Measurements from ENCODE around the gene SPCS2.
A peak's percentile ranks its signal among the peaks of the same experiment; 100 is the strongest.
"Not testable (repeated sequence)": the region's sequence is repeated elsewhere in the genome, so short reads cannot be mapped to it uniquely, and the experiment has no call there.

SPCS2 gene

DNA sequence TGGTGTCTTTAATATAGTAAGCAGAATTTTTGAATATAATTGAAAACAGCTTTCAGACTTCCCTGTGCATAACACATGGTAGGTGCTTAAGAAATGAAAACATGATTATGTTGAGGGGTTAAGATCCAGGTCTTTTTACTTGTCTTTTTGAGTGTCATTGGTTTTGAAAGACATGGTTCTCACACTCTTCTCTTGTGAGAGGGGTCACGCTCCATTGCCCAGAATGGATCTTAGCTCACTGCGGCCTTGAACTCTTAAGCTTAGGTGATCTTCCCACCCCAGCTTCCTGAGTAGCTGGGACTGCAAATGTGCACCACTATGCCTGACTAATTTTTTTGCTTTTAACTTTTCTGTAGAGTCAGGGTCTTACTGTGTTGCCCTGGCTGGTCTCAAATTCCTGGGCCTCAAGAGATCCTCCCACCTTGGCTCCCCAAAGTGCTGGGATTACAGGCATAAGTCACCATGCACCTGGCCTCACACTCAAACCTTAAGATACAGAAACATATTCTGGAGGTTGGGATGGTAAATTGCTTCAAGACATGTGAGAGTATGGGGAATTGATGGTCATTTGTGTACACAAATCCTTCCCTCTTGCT lies 1.4 kb downstream of the SPCS2 start:
- no peak for DNase-seq

DNA sequence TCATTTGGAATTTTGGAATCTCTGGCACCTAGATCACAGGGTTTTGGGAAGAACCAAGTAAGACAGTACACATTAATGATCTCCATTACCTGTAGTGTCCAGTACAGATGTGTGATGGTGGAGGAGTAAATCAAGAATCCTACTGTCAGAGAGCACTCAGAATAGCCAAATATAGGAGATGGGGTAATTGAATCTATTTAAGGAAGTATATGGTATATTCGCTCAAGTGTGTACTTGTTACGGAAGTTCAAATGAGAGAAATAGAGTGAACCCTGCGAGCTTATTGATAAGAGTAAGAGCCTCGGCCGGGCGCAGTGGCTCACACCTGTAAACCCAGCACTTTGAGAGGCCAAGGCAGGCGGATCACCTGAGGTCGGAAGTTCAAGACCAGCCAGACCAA lies 2.2 kb downstream of the SPCS2 start:
- no peak for DNase-seq

DNA sequence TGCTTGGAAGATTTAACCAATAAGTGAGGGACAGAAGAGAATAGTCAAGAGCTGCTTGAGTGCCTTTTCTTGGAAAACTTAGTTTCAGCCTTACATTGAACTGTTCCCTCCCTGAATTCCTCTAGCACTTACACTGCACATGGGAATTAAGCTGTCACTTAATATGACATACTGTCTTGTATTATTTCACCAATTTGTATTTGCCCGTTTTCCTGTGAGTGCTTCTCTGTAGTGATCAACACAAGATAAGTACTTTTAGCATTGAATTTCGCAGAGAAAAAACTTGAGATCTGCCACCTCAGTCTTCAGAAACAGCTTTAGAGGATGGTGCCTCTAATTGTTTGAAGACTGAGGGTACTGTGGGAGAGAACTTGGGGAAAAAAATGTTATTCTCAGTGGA lies 3.7 kb downstream of the SPCS2 start:
- DNase-seq: no peak

DNA sequence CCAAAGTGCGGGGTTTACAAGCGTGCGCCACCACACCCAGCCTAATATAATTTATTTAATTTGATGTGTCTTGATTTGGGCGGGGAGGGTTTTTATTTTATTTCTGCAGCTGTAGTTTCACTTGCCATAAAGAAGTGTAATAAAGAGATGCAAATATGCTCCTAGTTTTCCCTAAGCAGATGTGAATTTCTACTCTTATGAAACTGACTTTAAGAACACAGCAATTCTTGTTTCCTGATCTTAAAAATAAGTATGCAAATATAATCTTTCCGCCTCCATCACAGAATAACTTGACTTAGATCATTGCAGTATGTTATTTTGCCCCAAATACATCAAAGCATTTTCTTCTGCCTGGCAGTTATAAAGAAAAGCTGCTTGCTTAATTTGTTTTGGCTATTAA lies 4.4 kb downstream of the SPCS2 start:
- DNase-seq: no peak

DNA sequence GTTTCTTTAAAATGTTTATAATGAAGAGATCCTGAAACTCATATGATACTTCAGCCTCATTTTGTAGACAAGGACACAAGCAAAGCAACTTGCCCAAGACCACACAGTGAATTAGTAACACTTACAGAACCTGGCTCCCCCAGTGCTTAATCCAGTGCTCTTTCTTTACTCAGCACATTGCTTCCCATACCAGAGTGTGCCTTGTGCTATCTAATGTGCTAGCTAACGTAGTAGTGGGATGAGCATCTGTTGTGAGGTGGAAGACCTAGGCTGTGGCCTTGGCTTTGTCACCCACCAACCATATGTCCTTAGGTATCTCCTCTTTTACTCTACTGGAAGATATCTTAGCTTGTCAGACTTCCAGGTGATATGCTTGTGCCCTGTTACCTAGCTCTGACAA lies 5.1 kb downstream of the SPCS2 start:
- no peak for DNase-seq

DNA sequence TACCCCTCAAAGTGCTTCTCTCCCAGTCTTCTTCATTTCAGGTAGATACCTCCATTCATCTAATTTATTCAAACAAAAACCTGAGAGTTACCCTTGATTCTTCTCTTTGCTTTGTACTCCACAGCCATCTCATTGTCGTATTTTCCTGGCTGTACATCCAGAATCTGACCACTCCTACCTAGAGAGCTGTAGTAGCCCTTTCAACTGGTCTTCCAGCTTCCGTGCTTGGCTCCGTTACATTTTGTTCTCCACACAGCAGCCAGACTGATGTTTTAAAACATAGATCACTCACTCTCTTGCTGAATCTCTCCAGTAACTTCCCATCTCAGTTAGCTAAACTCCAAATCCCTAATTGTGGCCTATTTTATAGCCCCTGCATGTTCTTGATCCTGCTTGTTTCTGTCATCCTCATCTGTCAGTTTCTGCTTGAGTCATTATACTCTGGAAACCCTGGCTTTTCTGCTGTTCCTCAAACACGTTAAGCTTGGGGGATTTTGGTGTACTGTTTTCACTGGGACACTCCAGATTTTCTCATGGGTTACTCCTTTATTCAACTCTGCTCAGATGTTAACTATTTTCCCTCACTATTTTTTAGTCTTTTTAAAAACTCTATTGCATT lies 7.4 kb downstream of the SPCS2 start:
- DNase-seq: no peak

DNA sequence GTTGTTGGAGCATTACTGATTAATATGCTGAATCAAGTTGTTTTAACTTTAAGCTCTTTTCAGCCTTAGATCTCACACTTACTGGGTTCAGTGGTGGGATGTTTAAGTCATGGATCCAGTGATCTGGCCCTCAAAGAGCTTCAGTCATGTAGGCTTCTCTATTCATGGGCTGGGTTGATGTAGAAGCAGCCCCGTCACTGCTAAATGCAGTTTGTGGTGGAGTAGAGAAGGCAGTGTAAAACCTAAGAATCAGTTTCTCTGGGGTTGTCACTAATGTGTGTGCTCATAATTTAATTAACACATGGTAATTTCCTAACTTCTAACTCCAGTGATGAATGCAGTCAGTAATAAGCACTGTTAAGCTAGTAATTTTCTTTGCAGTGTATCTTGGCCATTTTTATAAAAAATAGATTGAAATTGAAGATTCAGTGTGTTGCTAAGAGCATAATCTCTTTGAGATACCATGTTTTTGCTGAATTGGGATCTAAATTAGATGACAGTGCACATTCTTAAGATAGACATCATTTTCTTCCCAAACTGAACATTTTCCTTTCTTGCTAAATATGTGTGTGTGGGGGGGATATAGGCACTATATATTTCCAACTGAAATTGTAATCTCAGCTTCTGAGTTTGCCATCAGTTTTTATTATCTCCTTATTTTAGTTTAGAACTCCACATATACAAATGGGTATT lies 9.0 kb downstream of the SPCS2 start:
- DNase-seq: no peak

DNA sequence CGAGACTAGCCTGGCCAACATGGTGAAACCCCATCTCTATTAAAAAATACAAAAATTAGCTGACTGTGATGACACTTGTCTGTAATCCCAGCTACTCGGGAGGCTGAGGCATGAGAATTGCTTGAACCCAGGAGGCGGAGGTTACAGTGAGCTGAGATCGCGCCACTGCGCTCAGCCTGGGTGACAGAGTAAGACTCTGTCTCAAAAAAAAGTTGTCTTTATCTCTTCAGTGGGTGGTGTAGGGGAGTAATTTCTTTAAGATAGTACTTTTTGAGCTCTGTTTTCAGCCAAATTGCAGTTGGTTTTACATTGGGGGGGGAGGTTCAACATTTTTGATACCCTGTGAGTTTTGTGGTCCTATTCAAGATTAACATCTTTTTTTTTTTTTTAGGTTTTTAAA lies 11.1 kb downstream of the SPCS2 start:
- DNase-seq: not testable (repeated sequence)

DNA sequence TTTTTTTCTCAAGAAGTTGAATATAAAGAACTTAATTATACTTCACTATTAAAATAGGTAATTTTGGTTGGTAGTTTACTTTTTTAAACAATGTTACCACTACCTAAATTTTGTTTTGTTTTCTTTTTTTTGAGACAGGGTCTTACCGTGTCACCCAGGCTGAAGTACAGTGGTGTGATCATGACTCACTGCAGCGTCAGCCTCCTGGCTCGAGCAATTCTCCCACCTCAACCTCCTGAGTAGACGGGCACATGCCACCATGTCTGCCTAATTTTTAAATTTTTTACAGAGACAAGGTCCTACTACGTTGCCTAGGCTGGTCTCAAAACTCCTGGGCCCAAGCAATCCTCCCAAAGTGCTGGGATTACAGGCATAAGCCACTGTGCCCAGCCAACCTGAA lies 17.6 kb downstream of the SPCS2 start:
- DNase-seq: no peak

DNA sequence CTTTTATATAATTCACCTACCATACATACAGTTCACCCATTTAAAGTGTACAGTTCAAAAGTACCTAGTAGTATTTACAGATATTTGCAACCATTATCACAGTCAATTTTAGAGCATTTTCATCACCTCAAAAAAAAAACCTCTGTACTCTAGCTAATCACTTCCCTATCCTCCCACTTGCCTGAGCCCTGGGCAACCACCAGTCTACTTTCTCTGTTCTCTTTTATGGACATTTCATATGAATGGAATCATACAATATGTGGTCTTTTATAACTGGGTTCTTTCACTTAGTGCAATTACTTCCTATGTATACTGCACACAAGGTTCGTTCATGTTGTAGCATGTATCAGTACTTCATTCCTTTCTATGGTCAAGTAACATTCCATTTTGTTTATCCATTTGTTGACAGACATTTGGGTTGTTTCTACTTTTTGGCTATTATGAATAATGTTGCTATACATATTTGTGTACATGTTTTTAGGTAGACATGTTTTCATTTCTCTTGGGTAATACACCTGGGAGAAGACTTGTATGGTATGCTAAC lies 21.9 kb downstream of the SPCS2 start:
- no peak for DNase-seq

DNA sequence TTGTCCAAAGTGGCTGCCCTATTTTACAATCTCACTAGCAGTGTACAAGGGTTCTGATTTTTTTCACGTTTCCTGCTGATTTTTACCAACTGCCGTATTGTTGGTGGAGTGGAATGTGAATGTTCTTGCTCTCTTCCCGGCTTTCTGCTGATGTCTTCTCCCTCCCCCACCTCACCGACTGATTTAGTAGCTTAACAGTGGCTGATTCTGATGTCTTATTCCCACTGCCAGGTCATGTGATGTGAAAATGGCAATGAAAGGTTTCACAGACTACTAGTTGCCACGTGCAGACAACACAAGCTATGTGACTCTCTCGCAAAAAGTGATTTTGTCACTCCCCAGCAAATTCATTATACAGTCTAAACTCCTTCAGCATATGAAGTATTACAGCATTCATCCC lies 22.4 kb downstream of the SPCS2 start:
- no peak for DNase-seq

DNA sequence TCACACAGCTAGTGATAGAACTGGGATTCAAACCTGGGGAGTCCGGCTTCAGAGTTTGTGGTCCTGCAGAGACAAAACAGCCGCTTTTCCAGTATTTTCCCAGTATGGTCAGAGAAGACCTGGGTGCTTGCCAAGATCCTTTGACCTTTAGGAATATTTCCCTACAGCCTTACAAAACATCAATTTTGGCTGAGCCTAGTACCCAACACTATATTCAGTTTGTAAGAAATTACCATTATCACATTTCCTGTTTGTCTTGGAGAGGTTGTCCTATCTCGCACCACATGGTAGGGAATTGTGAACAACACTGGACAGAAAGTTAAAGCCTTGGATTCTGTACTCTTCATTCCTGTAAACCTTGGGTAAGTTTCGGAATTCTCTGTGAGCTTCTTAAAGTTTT lies 29.0 kb downstream of the SPCS2 start:
- no peak for DNase-seq

DNA sequence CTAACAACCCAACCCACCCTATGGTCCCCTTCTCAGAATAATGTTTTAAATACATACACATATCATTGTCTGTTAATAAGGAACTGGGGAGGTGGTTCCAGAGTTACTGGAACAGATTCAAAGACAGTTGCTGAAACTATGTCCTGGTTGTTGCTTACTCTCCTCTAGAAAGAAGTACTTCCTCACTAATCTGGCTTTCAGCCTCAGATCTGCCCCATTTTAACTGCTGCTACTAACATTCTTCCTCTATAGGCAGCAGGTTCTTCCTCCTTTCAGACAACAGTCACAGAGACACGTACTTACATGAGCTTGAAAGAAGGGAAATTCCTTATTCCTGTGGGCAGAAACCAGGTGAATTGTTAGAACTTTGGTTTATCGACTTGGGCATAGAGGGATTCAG lies 31.6 kb downstream of the SPCS2 start:
- DNase-seq: no peak

DNA sequence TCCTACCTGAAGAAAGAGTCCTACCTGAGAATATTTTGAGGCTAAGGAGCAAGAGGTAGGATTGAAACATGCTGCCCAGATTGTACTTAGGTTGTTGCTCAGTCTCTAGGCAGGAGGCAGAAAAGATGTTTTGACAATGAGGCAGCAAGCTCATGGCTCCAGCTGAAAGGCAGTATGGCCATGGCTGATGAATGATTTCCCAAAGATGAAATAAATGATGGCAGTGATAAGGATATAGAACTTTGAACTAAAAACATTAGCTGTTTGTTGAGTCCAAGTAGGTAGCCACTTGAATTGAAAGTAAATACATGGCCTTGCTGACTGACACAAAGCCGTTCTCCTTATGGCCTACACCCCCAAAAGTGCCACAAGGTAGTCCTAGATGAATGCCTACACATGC lies 32.8 kb downstream of the SPCS2 start:
- DNase-seq: no peak

DNA sequence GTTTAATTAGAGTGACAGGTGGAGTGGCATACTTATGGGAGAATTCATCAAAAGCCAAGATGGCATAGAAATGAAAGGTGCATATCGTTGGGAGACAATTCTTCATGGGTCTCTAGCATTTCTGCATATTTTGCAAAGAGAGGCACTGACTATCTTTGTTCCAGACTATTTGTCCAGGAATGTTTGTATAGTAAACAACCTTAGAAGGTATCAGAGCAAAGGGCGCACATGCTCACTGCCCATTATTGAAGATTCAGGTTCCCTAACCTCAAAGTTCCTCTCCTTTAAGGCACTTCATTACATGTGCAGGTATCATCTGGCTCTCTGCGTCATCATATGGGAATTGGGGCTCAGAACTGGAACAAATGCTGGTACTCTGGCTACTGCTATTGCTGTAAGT lies 35.0 kb downstream of the SPCS2 start:
- DNase-seq: no peak

DNA sequence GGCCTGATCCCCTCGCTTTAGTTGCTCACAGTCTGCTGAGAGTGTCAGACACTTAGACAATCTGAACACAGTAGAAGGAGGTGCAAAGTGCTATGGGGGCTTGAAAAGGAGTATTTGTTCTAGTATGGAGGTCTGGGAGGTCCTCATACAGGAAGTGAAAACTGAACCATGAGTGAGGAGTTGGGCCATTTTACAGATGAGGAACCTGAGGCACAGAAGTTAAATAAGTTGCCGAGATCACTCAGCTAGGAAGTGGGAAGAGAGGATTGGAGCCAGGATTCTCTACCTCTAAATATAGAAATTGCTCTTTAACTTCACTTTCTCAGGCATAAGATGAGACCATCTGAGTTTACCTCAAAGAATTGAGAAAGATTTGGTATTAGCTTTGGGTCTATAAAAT lies 35.7 kb downstream of the SPCS2 start:
- DNase-seq: no peak

DNA sequence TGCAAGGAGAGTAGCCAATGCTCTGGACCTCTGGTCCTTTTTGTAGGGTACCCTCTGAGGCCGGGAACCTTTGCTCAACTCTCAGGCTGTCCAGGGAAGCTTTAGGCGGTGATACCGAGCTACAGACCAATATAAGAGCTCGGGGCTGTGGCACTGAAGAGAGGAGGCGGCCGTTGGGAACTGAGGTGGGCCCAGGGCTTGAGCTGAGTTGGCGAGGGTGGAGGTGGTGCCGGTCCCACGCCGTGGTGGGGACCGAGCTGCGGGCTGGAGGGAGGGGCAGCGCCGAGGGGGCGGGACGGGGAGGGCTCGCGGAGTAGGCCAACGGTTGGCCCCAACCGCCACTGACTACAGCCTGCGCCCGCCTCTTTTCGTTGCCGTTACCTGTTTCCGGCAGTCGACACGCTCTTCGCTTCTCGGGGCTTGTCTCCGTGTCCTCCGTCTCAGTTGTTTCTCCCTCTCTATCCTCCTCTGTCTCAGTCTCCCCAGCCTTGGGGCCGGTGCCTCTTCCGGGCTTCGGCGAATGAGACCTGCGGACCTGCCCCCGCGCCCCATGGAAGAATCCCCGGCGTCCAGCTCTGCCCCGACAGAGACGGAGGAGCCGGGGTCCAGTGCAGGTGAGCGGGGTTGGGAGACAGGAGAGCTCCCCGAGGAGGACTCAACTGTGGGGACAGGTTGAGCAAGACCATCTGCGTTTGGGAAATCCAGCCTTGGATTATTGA lies 39.6 kb downstream of the SPCS2 start, which contains the start of gene NEU3:
Gene NEU3, plus strand, starts transcription at position 393 of the 719 bp plus-strand sequence. Its CDS starts 128 bp downstream, at position 521.
- peak; percentile 94 for DNase-seq

DNA sequence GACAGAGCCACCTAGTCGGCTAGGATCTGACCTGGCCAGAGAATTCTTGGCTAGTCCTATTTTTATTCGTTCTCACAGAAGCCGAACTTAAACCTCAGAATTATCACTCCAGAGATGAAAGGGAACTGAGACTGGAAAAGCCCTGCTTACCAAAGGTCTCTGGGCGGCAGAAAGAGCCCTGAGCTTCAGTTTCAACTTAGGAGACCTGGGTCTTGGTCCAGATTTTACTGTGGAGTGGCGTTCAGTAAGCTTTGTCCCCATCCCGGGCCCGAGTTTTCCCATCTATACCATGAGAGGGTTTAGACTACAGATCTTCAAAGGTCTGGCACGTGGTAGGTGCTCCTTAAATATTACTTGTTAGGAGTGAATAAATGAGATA lies 40.2 kb downstream of the SPCS2 start:
- DNase-seq: no peak

DNA sequence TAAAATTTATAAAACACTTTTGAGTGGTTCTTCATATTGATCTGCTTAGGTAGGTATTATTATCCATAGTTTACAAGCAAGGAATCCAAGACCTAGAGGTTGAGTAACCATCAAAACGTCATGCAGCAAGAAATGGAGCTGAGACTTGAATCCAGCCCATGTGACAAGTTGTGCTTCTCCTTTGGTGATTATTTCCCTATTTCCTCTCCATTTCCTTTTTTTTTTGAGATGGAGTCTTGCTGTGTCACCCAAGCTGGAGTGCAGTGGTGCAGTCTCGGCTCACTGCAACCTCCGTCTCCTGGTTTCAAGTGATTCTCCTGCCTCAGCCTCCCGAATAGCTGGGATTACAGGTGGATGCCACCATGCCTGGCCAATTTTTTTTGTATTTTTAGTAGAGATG lies 41.1 kb downstream of the SPCS2 start:
- DNase-seq: not testable (repeated sequence)

DNA sequence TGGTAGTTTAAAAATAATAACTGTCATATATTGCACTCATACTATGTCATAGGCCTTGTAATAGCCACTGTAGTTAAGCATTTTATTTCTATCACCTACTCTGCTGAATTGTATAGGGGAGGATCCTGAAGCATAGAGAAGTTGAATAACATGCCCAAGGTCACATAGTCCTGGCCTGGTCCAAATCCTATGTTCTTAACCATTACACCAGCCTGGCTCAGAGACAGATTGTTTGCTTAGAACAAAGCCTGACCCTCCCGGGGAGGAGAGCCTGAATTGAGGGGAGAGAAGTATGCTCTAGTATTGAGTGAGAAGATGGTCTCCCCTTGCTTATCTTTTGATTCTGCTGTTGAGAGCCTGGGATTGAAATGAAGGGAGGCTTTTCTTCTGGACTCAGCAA lies 41.9 kb downstream of the SPCS2 start:
- DNase-seq: no peak

DNA sequence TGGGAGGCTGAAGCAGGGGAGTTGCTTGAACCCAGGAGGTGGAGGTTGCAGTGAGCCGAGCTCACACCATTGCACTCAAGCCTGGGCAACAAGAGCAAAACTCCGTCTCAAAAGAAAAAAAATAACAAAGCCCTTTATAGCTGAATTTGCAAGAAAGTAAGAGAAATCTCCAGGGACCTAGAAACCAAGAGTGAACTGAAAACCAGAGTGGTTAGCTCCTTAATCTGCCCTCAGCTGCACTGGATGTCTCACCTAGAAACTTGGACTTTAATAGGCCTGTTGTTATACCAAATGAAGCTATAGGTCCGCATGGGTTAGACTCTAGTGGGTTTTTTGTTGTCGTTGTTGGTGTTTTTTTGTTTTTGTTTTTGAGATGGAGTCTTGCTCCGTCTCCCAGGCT lies 43.8 kb downstream of the SPCS2 start:
- DNase-seq: no peak

DNA sequence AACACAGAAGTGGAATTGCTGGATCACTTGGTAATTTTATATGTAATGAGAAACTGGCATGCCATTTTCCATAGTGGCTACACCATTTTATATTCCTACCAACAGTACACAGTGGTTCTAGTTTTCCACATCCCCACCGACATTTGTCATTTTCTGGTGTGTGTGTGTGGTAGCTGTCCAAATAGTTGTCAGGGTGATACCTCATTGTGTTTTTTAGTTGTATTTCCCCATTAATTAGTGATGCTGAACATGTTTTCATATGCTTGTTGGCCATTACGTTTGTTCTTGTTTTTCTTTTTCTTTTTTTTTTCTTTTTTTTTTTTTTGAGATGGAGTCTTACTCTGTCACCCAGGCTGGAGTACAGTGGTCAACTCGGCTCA lies 51.9 kb downstream of the SPCS2 start:
- DNase-seq: no peak

DNA sequence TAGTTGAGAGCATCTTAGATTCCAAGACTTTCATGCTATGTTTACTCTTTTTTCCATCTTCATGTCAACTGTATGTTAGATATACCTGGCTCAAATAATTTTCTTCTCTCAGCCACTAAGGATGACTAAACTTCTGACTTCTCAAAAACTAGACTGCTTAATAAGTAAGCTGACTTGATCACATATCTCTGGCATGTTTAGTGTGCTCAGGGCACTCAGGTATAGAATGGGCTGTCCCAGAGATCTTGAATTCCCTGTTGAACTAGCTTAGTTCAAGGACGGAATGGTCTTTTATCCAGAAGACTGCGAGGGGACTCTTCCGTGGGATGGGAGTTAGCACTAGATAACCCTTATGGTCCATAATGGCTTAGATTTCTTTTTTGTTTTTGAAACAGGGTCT lies 52.6 kb downstream of the SPCS2 start:
- DNase-seq: no peak

DNA sequence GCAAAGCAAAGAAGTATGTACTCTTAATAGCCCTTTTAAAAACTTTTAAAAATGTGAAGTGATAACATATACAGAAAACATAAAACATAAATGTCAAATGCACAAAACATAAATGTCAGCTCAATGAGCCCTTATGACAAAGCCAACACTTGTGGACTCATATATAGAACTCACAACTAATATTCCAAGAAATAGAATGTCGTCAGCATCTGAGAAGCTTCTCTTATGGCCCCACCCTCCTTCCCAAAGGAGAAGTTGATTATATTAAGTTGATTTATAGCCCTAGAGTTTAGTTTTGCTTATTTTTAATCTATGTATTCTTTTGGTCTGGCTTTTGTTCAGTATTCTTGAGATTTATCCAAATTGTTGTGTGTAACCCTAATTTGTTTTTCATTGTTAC lies 53.5 kb downstream of the SPCS2 start:
- no peak for DNase-seq
